CD4-positive, alpha-beta memory T cell (primary cell): ENCODE measurements around the gene EPHB1. TPM values are rescaled to one million over a fixed set of nuclear protein-coding genes. Genes with fewer than 3 reads are reported as not detected.

Experiments used
- CTCF ChIA-PET: fragments of 350-600 bp; sonication (Branson Sonifier 250); formaldehyde crosslinking; loops from one replicate; lab custom pipeline; 2021; ENCODE audit warnings: inconsistent platforms; ENCODE audit not compliant: partially characterized antibody; lab: Charles Lee
- POLR2A ChIA-PET: fragments of 350-600 bp; sonication (Branson Sonifier 250); formaldehyde crosslinking; loops from one replicate; lab custom pipeline; 2021; ENCODE audit not compliant: partially characterized antibody; lab: Charles Lee
- DNase-seq, 5 donors: peaks; one replicate each; pipeline versions ENCODE4 v3.0.0 to v3.0.0-alpha.2; 2020 to 2022; ENCODE audit warnings: mixed read lengths in 1 of 5
- H3K27ac ChIP-seq: one replicate; pipeline ENCODE4 v1.7.0; 2013; ENCODE audit warnings: low read depth, low read length
- H3K27me3 ChIP-seq: 2 replicates; pipeline ENCODE4 v1.7.0; 2013; ENCODE audit warnings: mild to moderate bottlenecking, low read length, moderate library complexity; ENCODE audit not compliant: insufficient read depth
- H3K36me3 ChIP-seq: 2 replicates; pipeline ENCODE4 v1.7.0; 2013; ENCODE audit warnings: mild to moderate bottlenecking, low read length, moderate library complexity; ENCODE audit not compliant: insufficient read depth
- H3K4me1 ChIP-seq: 2 replicates; pipeline ENCODE4 v1.7.0; 2013; ENCODE audit warnings: mild to moderate bottlenecking, low read length, moderate library complexity; ENCODE audit not compliant: insufficient read depth
- H3K4me3 ChIP-seq, 2 donors: one replicate each; pipeline ENCODE4 v1.7.0; 2013; ENCODE audit warnings: low read length in 2 of 2, mild to moderate bottlenecking in 1 of 2
- H3K9me3 ChIP-seq, 2 donors: one replicate each; pipeline ENCODE4 v1.7.0; 2013; ENCODE audit warnings: low read length in 2 of 2, control low read depth in 1 of 2; ENCODE audit not compliant: control insufficient read depth in 1 of 2
- H3K27ac Mint-ChIP-seq, 7 donors: one replicate each; pipeline ENCODE4 v1.8.0; 2020 to 2021; ENCODE audit warnings: mixed read lengths in 7 of 7, mild to moderate bottlenecking in 6 of 7, inconsistent platforms in 3 of 7, moderate library complexity in 3 of 7
- H3K27me3 Mint-ChIP-seq, 2 donors: one replicate each; pipeline ENCODE4 v1.8.0; 2020 to 2021; ENCODE audit warnings: mixed read lengths in 2 of 2
- H3K36me3 Mint-ChIP-seq, 2 donors: one replicate each; pipeline ENCODE4 v1.8.0; 2020 to 2021; ENCODE audit warnings: mixed read lengths in 2 of 2, inconsistent platforms in 1 of 2, mild to moderate bottlenecking in 1 of 2
- H3K4me1 Mint-ChIP-seq, 4 donors: one replicate each; pipeline ENCODE4 v1.8.0; 2020 to 2021; ENCODE audit warnings: mixed read lengths in 4 of 4, mild to moderate bottlenecking in 1 of 4
- H3K4me3 Mint-ChIP-seq, 8 donors: one replicate each; pipeline ENCODE4 v1.8.0; 2020 to 2021; ENCODE audit warnings: mixed read lengths in 8 of 8, mild to moderate bottlenecking in 7 of 8, moderate library complexity in 6 of 8, inconsistent platforms in 3 of 8
- H3K9me3 Mint-ChIP-seq, 8 donors: one replicate each; pipeline ENCODE4 v1.8.0; 2020 to 2021; ENCODE audit warnings: mixed read lengths in 8 of 8, mild to moderate bottlenecking in 5 of 8, inconsistent platforms in 3 of 8, moderate library complexity in 1 of 8
- intact Hi-C: fragments of 100-400 bp; cut with micrococcal nuclease; formaldehyde crosslinking; loops from one replicate; pipeline ENCODE4 v1.15.1; 2023
- polyA plus RNA-seq, 2 donors: library from polyadenylated mRNA; unstranded; fragments of 300-500 nt; fragmentation: Illumina TruSeq; gene quantifications; one replicate each; pipeline ENCODE4 v1.2.3, GENCODE V29; 2021
- total RNA-seq, 2 experiments: library from RNA; stranded (reverse); gene quantifications; one replicate each; pipeline ENCODE4 v1.2.3, GENCODE V29; 2021

EPHB1 gene
- total and polyA plus RNA-seq, 4 experiments from 2014 or later, result 0.30 to 0.69 (median 0.43) TPM; not detected in 1

- intact Hi-C loops, result no loop called here
- peaks cover 0 to under 1% of the 10 kb centered on the region in 2 donors for H3K27me3 Mint-ChIP-seq
- no peaks in the 10 kb centered on the region for H3K4me1 Mint-ChIP-seq
- CTCF ChIA-PET, result no interaction called here
- Histone ChIP-seq H3K36me3 (no peaks in the 10 kb centered on the region), H3K4me1 (no peaks in the 10 kb centered on the region), H3K27ac (no peak overlapping the region), H3K27me3 (no peaks in the 10 kb centered on the region), H3K9me3 (no peaks in the 10 kb centered on the region), H3K4me3 (no peak overlapping the region)
- no peak overlapping the region for H3K4me3 Mint-ChIP-seq
- no peak for DNase-seq
- H3K36me3 Mint-ChIP-seq, result no peaks in the 10 kb centered on the region
- POLR2A ChIA-PET, result no interaction called here
- peaks cover 0 to 8% (median 0%) of the 10 kb centered on the region in 8 donors for H3K9me3 Mint-ChIP-seq
- H3K27ac Mint-ChIP-seq, result no peak overlapping the region
These were observed 181.9 kb downstream of the EPHB1 start for GRCh38 chr3:134976948-134977347.

GRCh38 chr3:134978658-134979057 is 183.6 kb downstream of the EPHB1 start:
- Histone ChIP-seq H3K36me3 (no peaks in the 10 kb centered on the region), H3K4me3 (no peak overlapping the region), H3K9me3 (no peaks in the 10 kb centered on the region), H3K4me1 (no peaks in the 10 kb centered on the region), H3K27ac (no peak overlapping the region), H3K27me3 (no peaks in the 10 kb centered on the region)
- Mint-ChIP-seq H3K4me1 (no peaks in the 10 kb centered on the region), H3K27me3 (peaks cover 0 to 3% of the 10 kb centered on the region in 2 donors), H3K36me3 (no peaks in the 10 kb centered on the region), H3K4me3 (no peak overlapping the region), H3K27ac (no peak overlapping the region), H3K9me3 (peaks cover 0 to 8% (median 0%) of the 10 kb centered on the region in 8 donors)
- CTCF ChIA-PET, result interaction anchor here (0.7 kb wide), 1 partner anchor 10 kb away, joined by 3 read pairs; no protein-coding TSS in a partner anchor
- no peak for DNase-seq
- intact Hi-C loops, result no loop called here
- POLR2A ChIA-PET, result no interaction called here

DNA sequence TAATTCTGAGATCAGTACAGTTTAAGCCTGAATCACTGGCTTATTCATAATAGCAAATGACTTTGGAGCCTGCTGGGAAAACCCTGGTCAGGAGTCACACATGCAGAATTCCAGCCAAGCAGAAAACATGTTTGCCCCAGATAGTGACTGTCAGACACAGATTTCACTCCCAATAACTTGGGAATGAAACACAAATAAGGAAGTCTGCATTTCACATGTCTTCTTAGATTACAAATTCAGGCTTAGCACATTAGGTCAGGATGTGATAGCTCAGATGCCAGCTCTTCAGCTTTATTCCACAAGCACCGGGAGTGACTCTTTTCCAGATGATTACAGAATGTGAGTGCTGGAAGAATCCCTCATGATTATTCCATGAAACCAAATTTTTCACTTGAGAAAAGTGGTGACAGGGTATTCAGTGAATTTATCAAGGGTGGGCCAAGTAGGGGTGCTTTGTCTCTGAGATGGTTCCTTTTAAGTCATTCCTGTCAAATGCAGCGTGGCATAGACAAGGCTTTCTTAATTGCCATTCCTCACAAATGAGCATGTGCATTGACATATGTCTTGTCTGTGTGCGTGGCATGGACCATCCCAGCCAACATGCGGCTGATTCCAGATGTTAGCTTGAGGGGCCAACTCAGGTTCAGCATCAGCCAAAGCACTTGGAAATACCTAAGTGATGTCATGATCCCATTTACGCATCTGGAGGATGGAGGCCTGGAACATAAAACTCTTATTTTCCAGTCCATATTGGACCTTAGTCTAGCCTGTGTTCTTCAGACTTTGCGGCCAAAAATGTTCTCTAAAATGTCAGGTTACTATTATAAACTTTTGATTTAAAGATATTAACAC is 191.0 kb downstream of the EPHB1 start:
- Histone ChIP-seq H3K27ac (no peak overlapping the region), H3K4me1 (no peaks in the 10 kb centered on the region), H3K36me3 (no peaks in the 10 kb centered on the region), H3K4me3 (no peak overlapping the region), H3K27me3 (no peaks in the 10 kb centered on the region), H3K9me3 (no peaks in the 10 kb centered on the region)
- ChIA-PET POLR2A (no interaction called here), CTCF (no interaction called here)
- Mint-ChIP-seq H3K4me1 (no peaks in the 10 kb centered on the region), H3K27me3 (peaks cover 0 to 3% of the 10 kb centered on the region in 2 donors), H3K27ac (no peak overlapping the region), H3K36me3 (no peaks in the 10 kb centered on the region), H3K9me3 (peaks cover 0 to 2% (median 0%) of the 10 kb centered on the region in 8 donors), H3K4me3 (no peak overlapping the region)
- no peak for DNase-seq
- intact Hi-C loops, result no loop called here

DNA sequence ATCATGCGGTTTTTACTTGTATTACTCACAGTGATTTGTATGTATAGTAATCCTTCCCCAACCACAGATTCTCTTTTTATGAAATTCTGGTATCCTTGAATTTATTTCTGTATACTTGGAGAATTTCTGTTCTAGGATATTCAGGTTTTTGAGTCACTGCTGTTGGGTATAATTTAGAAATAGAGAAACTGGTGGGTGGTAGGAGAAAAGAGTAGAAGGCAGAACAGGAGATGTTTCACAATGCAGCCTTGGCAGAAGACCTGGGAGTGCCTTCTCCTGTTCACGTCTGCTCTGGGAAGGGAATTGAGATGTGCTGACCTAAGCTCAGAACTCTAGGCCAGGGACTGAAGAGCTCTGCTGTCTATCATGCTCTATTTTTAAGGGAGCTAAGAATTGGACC is 193.6 kb downstream of the EPHB1 start:
- POLR2A ChIA-PET, result no interaction called here
- intact Hi-C loops, result no loop called here
- Mint-ChIP-seq H3K36me3 (no peaks in the 10 kb centered on the region), H3K27ac (no peak overlapping the region), H3K4me1 (no peaks in the 10 kb centered on the region), H3K4me3 (no peak overlapping the region), H3K27me3 (no peaks in the 10 kb centered on the region), H3K9me3 (peaks cover 0 to 1% (median 0%) of the 10 kb centered on the region in 8 donors)
- Histone ChIP-seq H3K27me3 (no peaks in the 10 kb centered on the region), H3K27ac (no peak overlapping the region), H3K4me1 (no peaks in the 10 kb centered on the region), H3K4me3 (no peak overlapping the region), H3K9me3 (no peaks in the 10 kb centered on the region), H3K36me3 (no peaks in the 10 kb centered on the region)
- no peak for DNase-seq
- CTCF ChIA-PET, result no interaction called here

- no peaks in the 10 kb centered on the region for H3K27me3 Mint-ChIP-seq
These were observed 195.9 kb downstream of the EPHB1 start for GRCh38 chr3:134991003-134991402.

DNA sequence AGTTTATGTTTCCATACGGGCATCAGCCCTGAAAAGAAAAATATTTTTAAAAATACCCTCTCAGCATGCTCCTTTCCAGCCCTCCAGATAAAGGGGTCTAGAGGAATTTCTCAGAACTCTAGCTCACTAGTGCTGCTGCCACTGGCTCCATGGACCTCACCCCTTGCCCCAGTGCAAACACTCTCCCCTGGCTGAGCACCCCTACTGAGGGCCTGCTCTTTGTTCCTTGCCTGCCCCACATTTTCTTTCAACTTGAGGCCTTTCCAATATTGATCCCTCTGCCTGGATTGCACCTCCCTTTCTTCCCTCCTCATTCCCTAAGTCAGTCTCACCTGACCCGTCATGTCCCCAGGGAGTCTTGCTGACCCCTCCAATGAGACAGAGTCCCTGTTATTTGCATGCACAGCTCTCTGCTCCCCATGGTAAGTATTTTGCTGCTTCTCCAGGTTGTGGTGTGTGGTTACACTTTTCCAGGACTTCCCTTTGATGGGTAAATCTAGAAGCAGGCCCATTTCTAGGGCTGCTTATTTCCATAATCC is 196.5 kb downstream of the EPHB1 start:
- Mint-ChIP-seq H3K36me3 (no peaks in the 10 kb centered on the region), H3K9me3 (peaks cover 0 to 4% (median 0%) of the 10 kb centered on the region in 8 donors), H3K27me3 (no peaks in the 10 kb centered on the region), H3K4me1 (no peaks in the 10 kb centered on the region), H3K27ac (no peak overlapping the region), H3K4me3 (no peak overlapping the region)
- no peak overlapping the region for H3K27ac ChIP-seq
- no peak for DNase-seq
- no peaks in the 10 kb centered on the region for H3K4me1 ChIP-seq
- no peaks in the 10 kb centered on the region for H3K9me3 ChIP-seq
- H3K4me3 ChIP-seq, result no peak overlapping the region
- POLR2A ChIA-PET, result no interaction called here
- no peaks in the 10 kb centered on the region for H3K36me3 ChIP-seq
- intact Hi-C loops, result no loop called here
- CTCF ChIA-PET, result no interaction called here
- no peaks in the 10 kb centered on the region for H3K27me3 ChIP-seq

More at GRCh38 chr3:134991003-134991402, 195.9 kb downstream of the EPHB1 start:
- DNase-seq, result no peak
- no peak overlapping the region for H3K27ac ChIP-seq
- Mint-ChIP-seq H3K4me1 (no peaks in the 10 kb centered on the region), H3K36me3 (no peaks in the 10 kb centered on the region), H3K27ac (no peak overlapping the region), H3K4me3 (no peak overlapping the region), H3K9me3 (peaks cover 0 to 4% (median 0%) of the 10 kb centered on the region in 8 donors)
- H3K9me3 ChIP-seq, result no peaks in the 10 kb centered on the region
- H3K4me1 ChIP-seq, result no peaks in the 10 kb centered on the region
- no peak overlapping the region for H3K4me3 ChIP-seq
- no peaks in the 10 kb centered on the region for H3K27me3 ChIP-seq
- CTCF ChIA-PET, result no interaction called here
- POLR2A ChIA-PET, result no interaction called here
- no peaks in the 10 kb centered on the region for H3K36me3 ChIP-seq
- intact Hi-C loops, result no loop called here

GRCh38 chr3:134992180-134992579 is 197.1 kb downstream of the EPHB1 start:
- Histone ChIP-seq H3K4me1 (no peaks in the 10 kb centered on the region), H3K9me3 (no peaks in the 10 kb centered on the region), H3K27me3 (no peaks in the 10 kb centered on the region), H3K36me3 (no peaks in the 10 kb centered on the region), H3K4me3 (no peak overlapping the region), H3K27ac (no peak overlapping the region)
- no peak for DNase-seq
- H3K4me3 Mint-ChIP-seq, result no peak overlapping the region
- H3K4me1 Mint-ChIP-seq, result no peaks in the 10 kb centered on the region
- POLR2A ChIA-PET, result no interaction called here
- peaks cover 0 to 4% of the 10 kb centered on the region in 2 donors for H3K27me3 Mint-ChIP-seq
- no peak overlapping the region for H3K27ac Mint-ChIP-seq
- peaks cover 0 to 4% (median 0%) of the 10 kb centered on the region in 8 donors for H3K9me3 Mint-ChIP-seq
- CTCF ChIA-PET, result no interaction called here
- intact Hi-C loops, result no loop called here
- H3K36me3 Mint-ChIP-seq, result no peaks in the 10 kb centered on the region
